ENCODE results near the gene NADSYN1.

Gene NADSYN1

DNA sequence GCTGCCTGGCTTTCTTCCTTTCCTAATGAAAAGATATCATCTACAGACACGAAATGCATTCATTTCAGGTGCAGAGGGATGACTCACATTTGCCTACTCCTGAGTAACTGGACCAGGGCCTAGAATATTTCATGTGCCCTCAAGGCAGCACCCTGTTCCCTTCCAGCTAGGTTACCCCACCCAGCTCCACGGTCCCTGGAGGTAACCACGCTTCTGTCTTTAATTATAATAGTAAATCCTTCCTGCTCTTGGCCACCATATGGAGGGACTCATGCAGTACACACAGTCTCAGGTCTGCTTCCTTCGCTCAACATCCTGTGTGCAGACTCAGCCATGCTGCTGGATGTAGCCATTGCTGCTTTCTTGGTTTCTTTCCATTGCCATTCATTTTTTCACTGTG lies 27.1 kb upstream of the NADSYN1 start:
- TF ChIP-seq, protein P1, sequence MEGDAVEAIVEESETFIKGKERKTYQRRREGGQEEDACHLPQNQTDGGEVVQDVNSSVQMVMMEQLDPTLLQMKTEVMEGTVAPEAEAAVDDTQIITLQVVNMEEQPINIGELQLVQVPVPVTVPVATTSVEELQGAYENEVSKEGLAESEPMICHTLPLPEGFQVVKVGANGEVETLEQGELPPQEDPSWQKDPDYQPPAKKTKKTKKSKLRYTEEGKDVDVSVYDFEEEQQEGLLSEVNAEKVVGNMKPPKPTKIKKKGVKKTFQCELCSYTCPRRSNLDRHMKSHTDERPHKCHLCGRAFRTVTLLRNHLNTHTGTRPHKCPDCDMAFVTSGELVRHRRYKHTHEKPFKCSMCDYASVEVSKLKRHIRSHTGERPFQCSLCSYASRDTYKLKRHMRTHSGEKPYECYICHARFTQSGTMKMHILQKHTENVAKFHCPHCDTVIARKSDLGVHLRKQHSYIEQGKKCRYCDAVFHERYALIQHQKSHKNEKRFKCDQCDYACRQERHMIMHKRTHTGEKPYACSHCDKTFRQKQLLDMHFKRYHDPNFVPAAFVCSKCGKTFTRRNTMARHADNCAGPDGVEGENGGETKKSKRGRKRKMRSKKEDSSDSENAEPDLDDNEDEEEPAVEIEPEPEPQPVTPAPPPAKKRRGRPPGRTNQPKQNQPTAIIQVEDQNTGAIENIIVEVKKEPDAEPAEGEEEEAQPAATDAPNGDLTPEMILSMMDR (IDR thresholded peaks at IDR 0.05; ENCODE audit: low read length, missing control alignments), result no peak
- no peak overlapping the region for H3K4me3 ChIP-seq (replicated peaks; ENCODE audit: low read depth, low read length)
- DNase-seq (ENCODE audit: low read depth), result no peak

DNA sequence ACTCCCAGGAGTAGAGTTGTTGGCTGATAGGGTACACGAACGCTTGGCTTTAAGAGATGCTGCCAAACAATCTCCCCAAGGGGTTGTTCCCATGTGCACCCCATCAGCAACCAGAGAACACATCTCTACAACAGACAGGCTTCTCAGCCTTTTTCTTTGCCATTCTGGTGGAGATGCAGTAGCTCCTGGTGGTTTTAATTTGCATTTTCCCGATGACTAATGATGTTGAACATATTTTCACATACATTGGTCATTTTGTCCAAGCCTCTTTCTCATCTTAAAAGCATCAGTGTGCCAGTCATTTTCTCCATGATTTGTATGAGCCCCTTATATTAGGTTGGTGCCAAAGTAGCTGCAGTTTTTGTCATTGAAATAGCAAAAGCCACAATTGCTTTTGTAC lies 26.6 kb upstream of the NADSYN1 start:
- TF ChIP-seq, protein P1 (IDR thresholded peaks at IDR 0.05; ENCODE audit: low read length, missing control alignments), result no peak
- DNase-seq (ENCODE audit: low read depth), result no peak
- no peak overlapping the region for H3K4me3 ChIP-seq (replicated peaks; ENCODE audit: low read depth, low read length)

DNA sequence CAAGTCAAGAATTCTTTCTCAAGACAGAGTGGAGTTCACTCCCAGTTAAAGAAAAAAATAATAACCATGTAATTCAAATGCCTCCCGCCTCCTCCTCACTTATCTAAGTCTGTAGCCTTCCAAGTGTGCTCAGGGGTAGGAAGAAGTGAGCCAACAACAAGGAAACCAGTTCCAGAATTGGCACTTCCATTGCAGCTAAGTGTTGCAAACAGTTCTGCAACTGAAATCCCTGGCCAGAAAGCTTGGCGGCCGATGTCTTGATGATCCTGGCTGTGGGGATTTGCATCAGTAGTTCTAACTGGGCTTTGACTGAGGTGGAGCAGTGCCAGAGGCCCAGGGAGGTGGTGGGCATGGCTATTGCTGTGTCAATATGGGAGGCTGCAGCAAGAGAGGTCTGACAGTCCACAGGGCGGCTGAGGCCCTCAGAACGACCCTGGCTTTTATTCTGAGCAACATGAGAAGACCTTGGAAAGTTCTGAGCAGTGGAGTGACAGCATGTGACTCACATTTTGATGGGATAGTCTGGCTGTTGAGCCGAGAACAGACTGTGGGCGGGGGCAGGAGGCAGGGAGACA lies 24.1 kb upstream of the NADSYN1 start:
- DNase-seq (ENCODE audit: low read depth), result peak; percentile 59
- no peak overlapping the region for H3K4me3 ChIP-seq (replicated peaks; ENCODE audit: low read depth, low read length)

DNA sequence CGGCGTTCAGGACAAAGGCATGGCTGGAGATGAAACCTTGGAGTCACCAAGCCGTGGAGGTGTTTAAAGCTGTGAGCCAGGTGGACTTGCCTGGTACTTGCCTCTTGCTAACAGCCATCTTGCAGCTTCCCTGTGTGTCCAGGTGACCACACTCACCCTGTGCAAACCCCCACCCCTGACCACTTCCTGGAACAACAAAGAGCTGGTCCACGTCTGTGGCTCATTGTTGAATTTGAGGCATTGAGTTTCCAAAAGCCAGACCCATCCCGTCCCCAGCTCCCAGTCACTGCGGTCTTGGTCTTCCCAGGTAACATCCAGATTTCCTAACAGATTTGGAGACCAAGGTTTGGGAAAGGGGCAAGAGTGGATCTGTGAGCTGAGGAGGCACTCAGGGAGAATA lies 23.3 kb upstream of the NADSYN1 start:
- no peak overlapping the region for H3K4me3 ChIP-seq (replicated peaks; ENCODE audit: low read depth, low read length)
- TF ChIP-seq, protein P1 (IDR thresholded peaks at IDR 0.05; ENCODE audit: low read length, missing control alignments), result no peak
- DNase-seq (ENCODE audit: low read depth), result no peak

More for the DNA sequence above, 24.1 kb upstream of the NADSYN1 start:
- TF ChIP-seq, protein P1 (IDR thresholded peaks at IDR 0.05; ENCODE audit: low read length, missing control alignments), result no peak

DNA sequence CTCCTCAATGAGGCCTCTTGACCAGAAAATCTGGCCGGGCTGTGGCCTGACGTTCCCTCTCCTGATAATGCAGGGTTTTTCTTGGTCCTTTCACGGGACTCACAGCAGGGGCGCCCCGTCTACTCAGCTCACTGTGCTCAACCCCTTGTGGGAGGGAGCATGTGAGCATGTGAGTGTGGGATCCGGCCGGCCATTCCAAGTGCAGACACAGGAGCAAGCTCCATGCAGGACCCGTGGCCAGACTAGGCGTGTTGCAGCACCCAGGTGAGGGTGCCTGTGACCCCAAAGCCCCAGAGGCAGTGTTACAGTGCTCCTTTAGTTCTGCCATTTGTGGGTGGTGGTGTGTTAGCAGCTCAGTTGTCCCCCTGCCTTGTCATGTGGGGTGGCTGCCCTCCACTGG lies 22.8 kb upstream of the NADSYN1 start:
- DNase-seq (ENCODE audit: low read depth), result no peak
- no peak overlapping the region for H3K4me3 ChIP-seq (replicated peaks; ENCODE audit: low read depth, low read length)
- TF ChIP-seq, protein P1 (IDR thresholded peaks at IDR 0.05; ENCODE audit: low read length, missing control alignments), result no peak

DNA sequence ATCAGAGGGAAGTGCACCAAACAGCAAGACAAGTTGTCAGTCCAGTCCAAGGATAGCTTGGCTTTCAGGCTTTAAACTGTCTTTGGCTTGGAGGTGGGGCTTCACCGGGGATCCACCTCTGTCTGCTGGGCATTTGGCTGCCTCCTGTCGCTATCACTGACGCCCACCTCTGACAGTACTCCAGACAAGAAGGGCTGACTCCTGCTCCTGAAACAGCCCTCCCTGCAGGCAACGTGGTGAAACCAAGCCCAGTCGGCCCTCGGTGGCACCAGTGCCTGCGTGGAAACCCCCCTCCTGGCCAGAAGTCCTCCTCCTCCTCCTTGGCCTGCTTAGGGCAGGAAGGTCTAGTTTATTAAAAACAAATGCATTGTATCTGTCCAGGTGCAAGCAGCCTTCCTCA lies 21.7 kb upstream of the NADSYN1 start:
- DNase-seq (ENCODE audit: low read depth), result no peak
- no peak overlapping the region for H3K4me3 ChIP-seq (replicated peaks; ENCODE audit: low read depth, low read length)
- TF ChIP-seq, protein P1 (IDR thresholded peaks at IDR 0.05; ENCODE audit: low read length, missing control alignments), result no peak

All from fibroblast of pulmonary artery (primary cell).